ENCODE measurements around the gene MAP1A. TPM values are rescaled to one million over a fixed set of nuclear protein-coding genes. Genes with fewer than 3 reads are reported as not detected.
"Not testable (repeated sequence)": the region's sequence is repeated elsewhere in the genome, so short reads cannot be mapped to it uniquely, and the experiment has no call there.

Gene MAP1A
- total and polyA plus RNA-seq, 2 donors (not counting 1 experiment from before 2014, with no cell fraction given): 0.03 to 0.07 TPM

- intact Hi-C loops (cut with micrococcal nuclease): no loop called here
Measured at GRCh38 chr15:43531018-43531670, 13.7 kb downstream of the MAP1A start.

GRCh38 chr15:43532826-43533225 lies 15.4 kb downstream of the MAP1A start:
- H3K27ac Mint-ChIP-seq; H3K27me3 ChIP-seq (replicated peaks in 1 of 4; ENCODE audit: control extremely low read depth in 1 of 4, control insufficient read depth in 3 of 4, insufficient read depth in 4 of 4, low read length in 3 of 4); DNase-seq; ATAC-seq (ENCODE audit: low read depth); intact Hi-C loops (cut with micrococcal nuclease); H3K4me1 ChIP-seq (ENCODE audit: control insufficient read depth in 2 of 2, insufficient read depth in 2 of 2, low read length in 2 of 2); H3K4me3 Mint-ChIP-seq; H3K4me3 ChIP-seq (ENCODE audit: control extremely low read depth in 1 of 5, extremely low read depth in 1 of 5, insufficient read depth in 1 of 5, low read depth in 2 of 5, low read length in 4 of 5); H4K20me1 ChIP-seq (ENCODE audit: control insufficient read depth, insufficient read depth, low read length, poor library complexity, severe bottlenecking); H3K9ac ChIP-seq (ENCODE audit: low read length); H3K9me3 Mint-ChIP-seq (ENCODE audit: insufficient read depth); H3K79me2 ChIP-seq (ENCODE audit: control insufficient read depth, insufficient read depth, low read length); H3K4me1 Mint-ChIP-seq; POLR2A ChIA-PET; H3K4me2 ChIP-seq (replicated peaks; ENCODE audit: low read depth, low read length, poor library complexity, severe bottlenecking); H3K27me3 Mint-ChIP-seq; H3K27ac ChIP-seq (ENCODE audit: low read length in 2 of 2); H2AFZ ChIP-seq (ENCODE audit: insufficient read depth, low read depth, low read length, poor library complexity, severe bottlenecking); H3K9me3 ChIP-seq (ENCODE audit: control extremely low read depth in 1 of 3, control insufficient read depth in 2 of 3, insufficient read depth in 1 of 3, low read length in 2 of 3): not testable (repeated sequence)
- 100% methylated on average over 3 of the region's 5 CpGs for WGBS (ENCODE audit: insufficient coverage)
- CTCF ChIA-PET: interaction anchor here (0.5 kb wide), 1 partner anchor 11 kb away, joined by 3 read pairs; no protein-coding TSS in a partner anchor
- H3K36me3 ChIP-seq (replicated peaks in 1 of 2; ENCODE audit: control extremely low read depth in 1 of 2, control insufficient read depth in 1 of 2, extremely low read depth in 1 of 2, insufficient read depth in 2 of 2, low read length in 1 of 2): peaks cover 0 to 13% of the 10 kb centered on the region in 2 experiments

More at GRCh38 chr15:43531018-43531670, 13.7 kb downstream of the MAP1A start:
- no peak overlapping the region for H3K27ac ChIP-seq (ENCODE audit: low read length in 2 of 2)
- no peak overlapping the region for H3K27ac Mint-ChIP-seq
- DNase-seq (no peak), ATAC-seq (ENCODE audit: low read depth) (no peak)
- H3K9ac ChIP-seq (ENCODE audit: low read length): no peak overlapping the region
- no peaks in the 10 kb centered on the region for H3K9me3 Mint-ChIP-seq (ENCODE audit: insufficient read depth)
- no peak overlapping the region for H3K4me2 ChIP-seq (replicated peaks; ENCODE audit: low read depth, low read length, poor library complexity, severe bottlenecking)
- ChIA-PET CTCF (no interaction called here), POLR2A (interaction anchor here (0.7 kb wide), 1 partner anchor 11 kb away, joined by 3 read pairs; no protein-coding TSS in a partner anchor)
- peaks cover 0 to 9% of the 10 kb centered on the region in 2 experiments for H3K36me3 ChIP-seq (replicated peaks in 1 of 2; ENCODE audit: control extremely low read depth in 1 of 2, control insufficient read depth in 1 of 2, extremely low read depth in 1 of 2, insufficient read depth in 2 of 2, low read length in 1 of 2)
- H3K4me1 Mint-ChIP-seq: no peaks in the 10 kb centered on the region
- H3K4me3 ChIP-seq (ENCODE audit: control extremely low read depth in 1 of 5, extremely low read depth in 1 of 5, insufficient read depth in 1 of 5, low read depth in 2 of 5, low read length in 4 of 5): no peak overlapping the region
- no peak overlapping the region for H3K4me3 Mint-ChIP-seq
- H2AFZ ChIP-seq (ENCODE audit: insufficient read depth, low read depth, low read length, poor library complexity, severe bottlenecking): no peak overlapping the region
- H3K27me3 Mint-ChIP-seq: no peaks in the 10 kb centered on the region
- H3K27me3 ChIP-seq (replicated peaks in 1 of 4; ENCODE audit: control extremely low read depth in 1 of 4, control insufficient read depth in 3 of 4, insufficient read depth in 4 of 4, low read length in 3 of 4): no peaks in the 10 kb centered on the region
- H3K4me1 ChIP-seq (ENCODE audit: control insufficient read depth in 2 of 2, insufficient read depth in 2 of 2, low read length in 2 of 2): no peaks in the 10 kb centered on the region
- no peaks in the 10 kb centered on the region for H3K79me2 ChIP-seq (ENCODE audit: control insufficient read depth, insufficient read depth, low read length)
- H4K20me1 ChIP-seq (ENCODE audit: control insufficient read depth, insufficient read depth, low read length, poor library complexity, severe bottlenecking): no peaks in the 10 kb centered on the region
- no peak for TF ChIP-seq CTCF (IDR thresholded peaks at IDR 0.05)
- no peak for TF ChIP-seq EZH2 (IDR thresholded peaks at IDR 0.05; ENCODE audit: borderline replicate concordance, insufficient read depth, low read depth, low read length, poor library complexity, severe bottlenecking)
- WGBS (ENCODE audit: insufficient coverage): 73% methylated on average over 6 of the region's 7 CpGs
- no peaks in the 10 kb centered on the region for H3K9me3 ChIP-seq (ENCODE audit: control extremely low read depth in 1 of 3, control insufficient read depth in 2 of 3, insufficient read depth in 1 of 3, low read length in 2 of 3)

All from B cell (primary cell).